ENCODE measurements around the gene PIK3R2. TPM values are rescaled to one million over a fixed set of nuclear protein-coding genes. Genes with fewer than 3 reads are reported as not detected.

PIK3R2 gene
- total RNA-seq, 2 experiments from 2014 or later: 3.2 to 20.5 TPM

DNA sequence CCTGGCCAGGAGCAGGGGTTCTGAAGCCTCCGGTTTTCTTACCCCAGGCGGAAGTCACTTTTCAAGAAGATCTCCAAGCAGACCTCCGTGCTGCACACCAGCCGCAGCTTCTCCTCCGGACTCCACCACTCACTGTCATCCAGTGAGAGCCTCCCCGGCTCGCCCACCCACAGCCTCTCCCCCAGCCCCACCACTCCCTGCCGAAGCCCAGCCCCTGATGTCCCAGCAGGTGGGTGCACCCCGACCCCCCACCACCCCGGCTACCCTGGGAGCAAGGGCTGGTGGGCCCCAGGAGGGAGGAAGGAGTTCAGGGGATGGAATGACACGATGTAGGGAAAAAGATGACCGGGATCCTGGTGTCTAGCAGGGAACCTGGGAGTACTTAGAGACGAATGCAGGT lies 5.6 kb upstream of the PIK3R2 start:
- Histone ChIP-seq H2AFZ (ENCODE audit: low read length) (no peak overlapping the region), H4K20me1 (ENCODE audit: insufficient read depth, low read length) (no peaks in the 10 kb centered on the region), H3K36me3 (ENCODE audit: insufficient read depth, low read length) (peaks cover 69% of the 10 kb centered on the region), H3K4me3 (ENCODE audit: low read depth, low read length, poor library complexity, severe bottlenecking) (no peak overlapping the region), H3K79me2 (ENCODE audit: insufficient read depth, low read depth, low read length) (no peaks in the 10 kb centered on the region), H3K4me2 (ENCODE audit: low read length) (no peak overlapping the region), H3K4me1 (ENCODE audit: insufficient read depth, low read length, poor library complexity, severe bottlenecking) (peaks cover 11% of the 10 kb centered on the region), H3K9me3 (ENCODE audit: low read length) (no peaks in the 10 kb centered on the region), H3K9me2 (ENCODE audit: insufficient read depth, low read length) (no peaks in the 10 kb centered on the region), H3K27ac (ENCODE audit: low read depth, low read length, poor library complexity, severe bottlenecking) (no peak overlapping the region)
- intact Hi-C loops (cut with micrococcal nuclease; ENCODE audit: unreplicated experiment): no loop called here
- CTCF ChIA-PET (ENCODE audit: unreplicated experiment): no interaction called here
- no peak for DNase-seq (ENCODE audit: low spot score)
- TF ChIP-seq, protein P1, sequence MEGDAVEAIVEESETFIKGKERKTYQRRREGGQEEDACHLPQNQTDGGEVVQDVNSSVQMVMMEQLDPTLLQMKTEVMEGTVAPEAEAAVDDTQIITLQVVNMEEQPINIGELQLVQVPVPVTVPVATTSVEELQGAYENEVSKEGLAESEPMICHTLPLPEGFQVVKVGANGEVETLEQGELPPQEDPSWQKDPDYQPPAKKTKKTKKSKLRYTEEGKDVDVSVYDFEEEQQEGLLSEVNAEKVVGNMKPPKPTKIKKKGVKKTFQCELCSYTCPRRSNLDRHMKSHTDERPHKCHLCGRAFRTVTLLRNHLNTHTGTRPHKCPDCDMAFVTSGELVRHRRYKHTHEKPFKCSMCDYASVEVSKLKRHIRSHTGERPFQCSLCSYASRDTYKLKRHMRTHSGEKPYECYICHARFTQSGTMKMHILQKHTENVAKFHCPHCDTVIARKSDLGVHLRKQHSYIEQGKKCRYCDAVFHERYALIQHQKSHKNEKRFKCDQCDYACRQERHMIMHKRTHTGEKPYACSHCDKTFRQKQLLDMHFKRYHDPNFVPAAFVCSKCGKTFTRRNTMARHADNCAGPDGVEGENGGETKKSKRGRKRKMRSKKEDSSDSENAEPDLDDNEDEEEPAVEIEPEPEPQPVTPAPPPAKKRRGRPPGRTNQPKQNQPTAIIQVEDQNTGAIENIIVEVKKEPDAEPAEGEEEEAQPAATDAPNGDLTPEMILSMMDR (conservative IDR thresholded peaks at IDR 0.05; ENCODE audit: low read length): no peak
- TF ChIP-seq EZH2phosphoT487 (IDR thresholded peaks at IDR 0.05; ENCODE audit: borderline replicate concordance, low read depth, low read length): no peak
- BruUV-seq (replicated peaks): no TSS peak
- POLR2A ChIA-PET: no interaction called here

GRCh38 chr19:18149596-18149975 lies 3.4 kb upstream of the PIK3R2 start:
- no peak overlapping the region for H3K27ac ChIP-seq (ENCODE audit: low read depth, low read length, poor library complexity, severe bottlenecking)
- H3K4me2 ChIP-seq (ENCODE audit: low read length): no peak overlapping the region
- H3K9me3 ChIP-seq (ENCODE audit: low read length): no peaks in the 10 kb centered on the region
- peaks cover 53% of the 10 kb centered on the region for H3K36me3 ChIP-seq (ENCODE audit: insufficient read depth, low read length)
- H3K4me1 ChIP-seq (ENCODE audit: insufficient read depth, low read length, poor library complexity, severe bottlenecking): peaks cover 20% of the 10 kb centered on the region
- H2AFZ ChIP-seq (ENCODE audit: low read length): no peak overlapping the region
- H3K79me2 ChIP-seq (ENCODE audit: insufficient read depth, low read depth, low read length): peaks cover 3% of the 10 kb centered on the region; the same call in 1 of the 2 replicates
- no peak for DNase-seq (ENCODE audit: low spot score)
- no peaks in the 10 kb centered on the region for H3K9me2 ChIP-seq (ENCODE audit: insufficient read depth, low read length)
- H3K4me3 ChIP-seq (ENCODE audit: low read depth, low read length, poor library complexity, severe bottlenecking): no peak overlapping the region
- CTCF ChIA-PET (ENCODE audit: unreplicated experiment): no interaction called here
- no peak for TF ChIP-seq EZH2phosphoT487 (IDR thresholded peaks at IDR 0.05; ENCODE audit: borderline replicate concordance, low read depth, low read length)
- TF ChIP-seq, protein P1 (conservative IDR thresholded peaks at IDR 0.05; ENCODE audit: low read length): no peak
- intact Hi-C loops (cut with micrococcal nuclease; ENCODE audit: unreplicated experiment): no loop called here
- POLR2A ChIA-PET: no interaction called here
- no TSS peak for BruUV-seq (replicated peaks)
- H4K20me1 ChIP-seq (ENCODE audit: insufficient read depth, low read length): no peaks in the 10 kb centered on the region

GRCh38 chr19:18150776-18151624 lies 2.0 kb upstream of the PIK3R2 start:
- peak overlapping the region; percentile 55 for H3K4me2 ChIP-seq (ENCODE audit: low read length)
- POLR2A ChIA-PET: interaction anchor here (0.6 to 1.3 kb wide), 3 partner anchors 20 to 64 kb away, joined by 3 to 5 read pairs (median 4); no protein-coding TSS in a partner anchor
- TSS peak; percentile 66 for BruUV-seq (replicated peaks)

More at GRCh38 chr19:18150776-18151624, 2.0 kb upstream of the PIK3R2 start:
- no peak overlapping the region for H2AFZ ChIP-seq (ENCODE audit: low read length)
- peaks cover 3% of the 10 kb centered on the region; the same call in 1 of the 2 replicates for H3K79me2 ChIP-seq (ENCODE audit: insufficient read depth, low read depth, low read length)
- H3K9me2 ChIP-seq (ENCODE audit: insufficient read depth, low read length): no peaks in the 10 kb centered on the region
- H3K4me1 ChIP-seq (ENCODE audit: insufficient read depth, low read length, poor library complexity, severe bottlenecking): peaks cover 20% of the 10 kb centered on the region
- intact Hi-C loops (cut with micrococcal nuclease; ENCODE audit: unreplicated experiment): loop anchor here (5.0 kb wide), 1 partner anchor 144 kb away; the partner anchor contains the start of gene ARRDC2
- no peak overlapping the region for H3K27ac ChIP-seq (ENCODE audit: low read depth, low read length, poor library complexity, severe bottlenecking)
- peaks cover 39% of the 10 kb centered on the region for H3K36me3 ChIP-seq (ENCODE audit: insufficient read depth, low read length)
- no peak for DNase-seq (ENCODE audit: low spot score)
- H4K20me1 ChIP-seq (ENCODE audit: insufficient read depth, low read length): no peaks in the 10 kb centered on the region
- CTCF ChIA-PET (ENCODE audit: unreplicated experiment): interaction anchor here (0.6 to 1.4 kb wide), 3 partner anchors 10 to 38 kb away, joined by 3 to 5 read pairs (median 4); no protein-coding TSS in a partner anchor
- TF ChIP-seq EZH2phosphoT487 (IDR thresholded peaks at IDR 0.05; ENCODE audit: borderline replicate concordance, low read depth, low read length): no peak
- TF ChIP-seq, protein P1 (conservative IDR thresholded peaks at IDR 0.05; ENCODE audit: low read length): no peak
- no peak overlapping the region for H3K4me3 ChIP-seq (ENCODE audit: low read depth, low read length, poor library complexity, severe bottlenecking)
- no peaks in the 10 kb centered on the region for H3K9me3 ChIP-seq (ENCODE audit: low read length)

Data from OCI-LY7 (cell line).